Thymus (tissue), 11 donors: Measurements from ENCODE around the gene DDX18. TPM values are rescaled to one million over a fixed set of nuclear protein-coding genes. Genes with fewer than 3 reads are reported as not detected.

ENCODE experiments used
- DNase-seq, 9 donors: peaks; one replicate each; pipeline ENCODE4 v3.0.0-alpha.2; 2013; ENCODE audit warnings: low spot score in 9 of 9, low read depth in 6 of 9, missing footprints in 1 of 9
- H3K27ac ChIP-seq, 2 donors: one replicate each; pipeline ENCODE4 v1.5.1; 2013; ENCODE audit warnings: control low read depth in 1 of 2, low read depth in 1 of 2, low read length in 1 of 2, mild to moderate bottlenecking in 1 of 2, moderate library complexity in 1 of 2
- H3K27me3 ChIP-seq, 2 donors: one replicate each; pipeline ENCODE4 v1.5.1; 2013; ENCODE audit warnings: low read length in 1 of 2; ENCODE audit not compliant: control insufficient read depth in 2 of 2, insufficient read depth in 1 of 2
- H3K36me3 ChIP-seq, 2 donors: one replicate each; pipeline ENCODE4 v1.5.1; 2013; ENCODE audit warnings: low read length in 1 of 2, mild to moderate bottlenecking in 1 of 2, moderate library complexity in 1 of 2; ENCODE audit not compliant: control insufficient read depth in 2 of 2, insufficient read depth in 2 of 2
- H3K4me1 ChIP-seq, 2 donors: one replicate each; pipeline ENCODE4 v1.5.1; 2013; ENCODE audit warnings: low read length in 2 of 2; ENCODE audit not compliant: control insufficient read depth in 2 of 2, insufficient read depth in 2 of 2
- H3K4me3 ChIP-seq, 2 donors: one replicate each; pipeline ENCODE4 v1.5.1; 2013; ENCODE audit warnings: low read length in 2 of 2, control low read depth in 1 of 2, mild to moderate bottlenecking in 1 of 2
- H3K9me3 ChIP-seq, 2 donors: one replicate each; pipeline ENCODE4 v1.5.1; 2013; ENCODE audit warnings: low read length in 1 of 2, mild to moderate bottlenecking in 1 of 2; ENCODE audit not compliant: control insufficient read depth in 2 of 2, insufficient read depth in 1 of 2
- WGBS: extraction: QIAGEN DNeasy Blood & Tissue Kit; methylation state at CpG from one replicate; pipeline ENCODE4 v1.1.7; 2013; 5-methylcytosine and 5-hydroxymethylcytosine counted together
- polyA plus RNA-seq: library from polyadenylated mRNA; stranded (reverse); fragments of 200-250 nt; gene quantifications from one replicate; pipeline ENCODE4 v1.2.3, GENCODE V29; 2013
- total RNA-seq: library from RNA; stranded (reverse); fragments of 120-200 nt; gene quantifications from one replicate; pipeline ENCODE4 v1.2.4, GENCODE V29; 2013
- donor health status: healthy.

Gene DDX18
- total and polyA plus RNA-seq, 2 donors: 33.2 to 78.3 TPM

DNA sequence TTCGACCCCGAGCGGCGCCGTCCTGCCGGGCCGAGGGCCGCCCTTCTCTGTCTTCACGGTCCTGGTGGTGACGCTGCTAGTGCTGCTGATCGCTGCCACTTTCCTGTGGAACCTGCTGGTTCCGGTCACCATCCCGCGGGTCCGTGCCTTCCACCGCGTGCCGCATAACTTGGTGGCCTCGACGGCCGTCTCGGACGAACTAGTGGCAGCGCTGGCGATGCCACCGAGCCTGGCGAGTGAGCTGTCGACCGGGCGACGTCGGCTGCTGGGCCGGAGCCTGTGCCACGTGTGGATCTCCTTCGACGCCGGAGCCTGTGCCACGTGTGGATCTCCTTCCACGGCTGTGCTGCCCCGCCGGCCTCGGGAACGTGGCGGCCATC lies 45.0 kb downstream of the DDX18 start:
- 82% methylated on average over 44 of the region's 44 CpGs for WGBS
- no peaks in the 10 kb centered on the region for H3K4me1 ChIP-seq
- H3K36me3 ChIP-seq: no peaks in the 10 kb centered on the region
- H3K9me3 ChIP-seq: peaks cover 3 to 12% of the 10 kb centered on the region in 2 donors
- DNase-seq: no peak
- H3K27me3 ChIP-seq: peaks cover 0 to 17% of the 10 kb centered on the region in 2 donors
- H3K4me3 ChIP-seq: no peak overlapping the region
- no peak overlapping the region for H3K27ac ChIP-seq

DNA sequence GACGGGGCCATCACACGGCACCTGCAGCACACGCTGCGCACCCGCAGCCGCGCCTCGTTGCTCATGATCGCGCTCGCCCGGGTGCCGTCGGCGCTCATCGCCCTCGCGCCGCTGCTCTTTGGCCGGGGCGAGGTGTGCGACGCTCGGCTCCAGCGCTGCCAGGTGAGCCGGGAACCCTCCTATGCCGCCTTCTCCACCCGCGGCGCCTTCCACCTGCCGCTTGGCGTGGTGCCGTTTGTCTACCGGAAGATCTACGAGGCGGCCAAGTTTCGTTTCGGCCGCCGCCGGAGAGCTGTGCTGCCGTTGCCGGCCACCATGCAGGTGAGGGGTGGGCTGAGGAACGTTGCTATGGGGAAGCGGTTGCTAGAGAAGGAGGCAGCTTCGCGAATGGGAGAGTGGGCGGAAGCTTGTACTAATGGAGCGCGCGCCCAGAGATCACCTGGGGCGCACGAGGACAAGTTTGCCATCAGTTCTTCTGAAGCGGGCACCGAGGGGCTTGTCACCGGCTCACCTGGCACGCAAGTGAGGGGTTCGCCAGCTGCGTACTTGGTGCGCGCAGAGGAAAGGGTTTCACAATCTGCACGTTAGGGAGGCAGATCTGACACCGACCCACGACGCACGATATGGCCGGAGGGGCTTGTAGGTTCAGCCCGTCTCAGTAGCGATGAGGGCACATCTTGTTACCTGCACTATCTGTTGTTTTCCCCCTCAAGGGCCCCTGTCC lies 45.6 kb downstream of the DDX18 start:
- H3K9me3 ChIP-seq: peaks cover 3 to 12% of the 10 kb centered on the region in 2 donors
- no peak overlapping the region for H3K4me3 ChIP-seq
- no peaks in the 10 kb centered on the region for H3K36me3 ChIP-seq
- no peak for DNase-seq
- H3K27ac ChIP-seq: no peak overlapping the region
- 53% methylated on average over 69 of the region's 69 CpGs for WGBS
- H3K27me3 ChIP-seq: peaks cover 0 to 17% of the 10 kb centered on the region in 2 donors
- H3K4me1 ChIP-seq: no peaks in the 10 kb centered on the region

- no peaks in the 10 kb centered on the region for H3K4me1 ChIP-seq
- no peaks in the 10 kb centered on the region for H3K36me3 ChIP-seq
- DNase-seq: no peak
- no peak overlapping the region for H3K4me3 ChIP-seq
- H3K27ac ChIP-seq: no peak overlapping the region
- peaks cover 0 to 17% of the 10 kb centered on the region in 2 donors for H3K27me3 ChIP-seq
- peaks cover 3 to 12% of the 10 kb centered on the region in 2 donors for H3K9me3 ChIP-seq
Observed at GRCh38 chr2:117862459-117862858, 48.0 kb downstream of the DDX18 start.

DNA sequence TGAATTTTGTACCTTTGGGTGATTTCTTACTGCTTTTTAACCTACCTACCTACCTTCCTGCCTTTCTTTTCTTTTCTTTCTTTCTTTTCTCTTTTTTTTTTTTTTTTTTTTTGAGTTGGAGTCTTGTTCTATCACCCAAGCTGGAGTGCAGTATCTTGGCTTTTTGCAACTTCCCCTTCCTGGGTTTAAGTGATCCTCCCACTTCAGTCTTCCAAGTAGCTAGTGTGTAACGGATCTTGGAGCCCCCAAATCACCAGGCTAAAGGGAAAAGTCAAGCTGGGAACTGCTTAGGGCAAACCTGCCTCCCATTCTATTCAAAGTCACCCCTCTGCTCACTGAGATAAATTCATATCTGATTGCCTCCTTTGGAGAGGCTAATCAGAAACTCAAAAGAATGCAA lies 61.3 kb downstream of the DDX18 start:
- H3K4me1 ChIP-seq: no peaks in the 10 kb centered on the region
- WGBS: 32% methylated on average over 1 of the region's 1 CpG
- no peaks in the 10 kb centered on the region for H3K36me3 ChIP-seq
- DNase-seq: no peak
- H3K27ac ChIP-seq: no peak overlapping the region
- H3K9me3 ChIP-seq: no peaks in the 10 kb centered on the region
- H3K27me3 ChIP-seq: no peaks in the 10 kb centered on the region
- H3K4me3 ChIP-seq: no peak overlapping the region

GRCh38 chr2:117879003-117879402 lies 64.5 kb downstream of the DDX18 start:
- DNase-seq: no peak
- H3K27me3 ChIP-seq: no peaks in the 10 kb centered on the region
- 96% methylated on average over 2 of the region's 2 CpGs for WGBS
- H3K9me3 ChIP-seq: no peaks in the 10 kb centered on the region
- H3K4me3 ChIP-seq: no peak overlapping the region
- no peaks in the 10 kb centered on the region for H3K36me3 ChIP-seq
- H3K27ac ChIP-seq: no peak overlapping the region
- no peaks in the 10 kb centered on the region for H3K4me1 ChIP-seq

Other genes with a start within 250 kb of the DDX18 start
- gene CCDC93, start 199.4 kb downstream of the DDX18 start, total RNA-seq: 13.5 TPM
- 10.7 TPM for gene CCDC93, start 199.4 kb downstream of the DDX18 start, polyA plus RNA-seq